Endometrium (tissue), 2 donors: ENCODE results near the gene MRPL27.

Experiments used
- FAIRE-seq: peaks from 2 replicates; lab custom pipeline; 2012; peaks lifted over from hg19 to GRCh38; lab: Jason Lieb, UNC
- donor health status: control.
- donor health status: control.

The MRPL27 gene

GRCh38 chr17:50386510-50386909, 13.5 kb upstream of the MRPL27 start:
- no peak for FAIRE-seq

GRCh38 chr17:50382931-50383330, 9.9 kb upstream of the MRPL27 start:
- no peak for FAIRE-seq

DNA sequence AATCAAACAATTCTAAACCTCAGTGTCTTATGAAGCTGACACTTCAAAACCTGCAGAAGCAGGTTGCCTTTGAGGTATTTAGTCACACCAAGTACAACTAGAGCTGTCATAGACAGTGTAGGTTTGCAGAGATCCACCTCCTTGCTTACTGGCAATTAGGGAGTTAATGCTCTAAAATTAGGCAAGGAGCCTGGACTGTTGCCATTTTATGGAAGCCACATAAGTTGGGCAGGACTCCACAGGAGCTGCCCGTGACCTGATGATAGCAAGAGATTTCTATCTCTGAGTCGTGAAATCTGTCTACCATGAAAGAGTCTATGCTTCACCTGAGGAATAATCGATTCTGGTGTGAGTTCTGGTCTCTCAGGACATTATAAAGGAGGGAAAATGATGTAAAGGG, 8.9 kb upstream of the MRPL27 start:
- no peak for FAIRE-seq

- FAIRE-seq = no peak
Measured at GRCh38 chr17:50381260-50381815, 8.4 kb upstream of the MRPL27 start.

GRCh38 chr17:50380369-50381259, 7.6 kb upstream of the MRPL27 start:
- no peak for FAIRE-seq

DNA sequence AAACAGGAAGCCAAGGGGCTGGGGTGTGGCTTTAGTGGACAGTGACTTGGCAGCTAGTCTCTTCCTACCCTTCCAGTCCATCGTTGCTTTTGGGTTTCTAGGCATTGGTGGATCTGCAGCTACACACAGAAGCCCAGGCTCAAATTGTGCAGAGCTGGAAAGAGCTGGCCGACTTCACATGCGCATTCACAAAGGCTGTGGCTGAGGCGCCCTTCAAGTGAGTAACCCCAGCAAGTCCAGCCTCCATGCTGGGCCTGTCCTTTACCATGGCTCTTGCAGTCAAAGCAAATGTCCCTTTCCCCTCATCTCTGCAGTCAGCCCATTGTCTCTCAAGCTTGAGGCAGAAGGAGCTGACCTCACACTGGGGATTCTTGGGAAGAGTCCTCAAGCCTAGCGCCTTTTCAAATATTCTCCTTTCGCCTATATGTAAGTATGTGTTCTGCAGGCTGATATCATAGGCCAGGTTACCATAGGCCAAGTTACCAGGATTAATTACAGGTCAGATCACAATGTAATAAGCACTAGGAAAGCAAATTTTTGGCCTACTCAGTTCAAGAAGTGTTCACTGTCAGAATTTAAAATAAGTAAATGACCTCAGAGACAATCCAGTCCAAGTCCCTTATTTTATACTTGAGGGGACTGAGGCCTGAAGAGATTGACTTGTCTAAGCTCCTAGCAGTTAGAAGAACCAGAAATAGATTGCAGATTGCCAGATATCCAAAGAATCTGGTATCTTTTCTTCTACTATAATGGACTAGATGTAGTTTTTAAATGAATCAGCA, 6.6 kb upstream of the MRPL27 start:
- FAIRE-seq = no peak

GRCh38 chr17:50375858-50376538, 3.0 kb upstream of the MRPL27 start:
- FAIRE-seq = no peak

DNA sequence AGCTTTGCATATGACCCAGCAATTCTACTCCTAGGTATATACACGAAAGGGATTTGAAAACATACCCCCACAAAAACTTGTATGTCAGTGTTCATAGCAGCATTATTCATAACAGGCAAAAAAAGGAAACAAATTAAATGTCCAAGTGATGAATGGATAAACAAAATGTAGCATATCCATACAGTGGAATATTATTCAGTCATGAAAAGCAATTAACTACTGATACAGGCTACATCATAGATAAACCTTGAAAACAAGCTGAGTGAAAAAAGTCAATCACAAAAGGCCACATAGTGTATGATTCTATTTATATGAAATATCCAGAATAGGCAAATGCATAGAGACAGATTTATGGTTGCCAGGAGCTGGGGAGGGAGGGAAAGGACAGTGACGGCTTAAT, 721 bp upstream of the MRPL27 start:
- no peak for FAIRE-seq

DNA sequence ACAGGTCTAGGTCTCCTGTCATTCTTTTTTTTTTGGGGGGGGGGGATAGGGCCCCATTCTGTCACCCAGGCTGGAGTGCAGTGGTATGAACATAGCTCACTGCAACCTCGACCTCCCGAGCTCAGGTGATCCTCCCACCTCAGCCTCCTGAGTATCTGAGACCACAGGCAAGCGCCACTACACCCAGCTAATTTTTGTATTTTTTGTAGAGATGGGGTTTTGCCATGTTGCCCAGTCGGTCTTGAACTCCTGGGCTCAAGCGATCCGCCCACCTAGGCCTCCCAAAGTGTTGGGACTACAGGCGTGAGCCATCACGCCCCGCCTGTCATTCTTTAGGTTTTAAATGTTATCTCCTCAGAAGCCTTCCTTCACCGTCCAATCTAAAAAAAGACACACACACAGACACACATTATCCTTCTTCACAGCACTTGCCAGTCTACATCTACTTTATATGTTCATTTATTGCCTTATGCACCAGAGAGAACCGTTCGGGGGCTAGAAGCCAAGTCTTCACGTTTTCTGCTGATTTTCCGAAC, 694 bp downstream of the MRPL27 start:
- no peak for FAIRE-seq

DNA sequence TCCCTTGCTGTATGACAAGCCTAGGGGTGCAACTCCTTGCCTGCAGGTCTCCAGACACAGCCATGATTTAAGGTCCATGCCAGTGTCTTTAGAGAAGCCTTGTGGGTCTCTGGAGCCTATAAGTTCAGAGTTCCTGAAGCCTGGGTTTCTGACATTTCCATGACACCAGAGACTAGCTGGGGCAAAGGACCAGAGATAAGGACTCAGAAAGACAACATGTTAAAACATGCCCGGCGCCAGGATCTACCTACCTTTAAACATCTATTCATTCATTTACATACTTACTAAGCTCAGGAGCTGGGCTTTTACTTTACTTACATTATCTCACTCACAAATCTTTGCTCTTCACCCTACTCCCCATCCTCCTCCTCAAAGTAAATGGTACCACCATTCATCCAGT, 1.5 kb downstream of the MRPL27 start:
- FAIRE-seq = no peak

DNA sequence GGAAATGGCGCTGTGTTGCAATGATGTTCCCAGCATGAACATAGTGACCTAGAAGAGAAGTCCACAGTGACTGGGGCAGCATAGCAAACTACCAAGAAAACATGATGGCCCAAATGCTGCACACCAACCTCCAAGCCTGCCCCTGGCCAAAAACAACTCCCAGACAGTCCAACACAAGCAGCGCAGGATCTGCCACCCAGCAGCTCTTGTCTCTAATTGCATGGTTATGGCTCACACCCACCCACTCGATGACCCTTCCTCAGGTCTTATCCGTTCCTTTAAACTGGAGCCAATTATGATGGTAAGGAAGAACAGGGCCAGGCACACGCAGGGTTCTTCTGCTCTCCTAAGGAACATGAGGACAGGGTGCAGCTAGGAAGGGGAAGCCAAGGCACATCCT, 2.9 kb downstream of the MRPL27 start:
- FAIRE-seq = no peak

GRCh38 chr17:50367401-50367800, 5.6 kb downstream of the MRPL27 start:
- no peak for FAIRE-seq

DNA sequence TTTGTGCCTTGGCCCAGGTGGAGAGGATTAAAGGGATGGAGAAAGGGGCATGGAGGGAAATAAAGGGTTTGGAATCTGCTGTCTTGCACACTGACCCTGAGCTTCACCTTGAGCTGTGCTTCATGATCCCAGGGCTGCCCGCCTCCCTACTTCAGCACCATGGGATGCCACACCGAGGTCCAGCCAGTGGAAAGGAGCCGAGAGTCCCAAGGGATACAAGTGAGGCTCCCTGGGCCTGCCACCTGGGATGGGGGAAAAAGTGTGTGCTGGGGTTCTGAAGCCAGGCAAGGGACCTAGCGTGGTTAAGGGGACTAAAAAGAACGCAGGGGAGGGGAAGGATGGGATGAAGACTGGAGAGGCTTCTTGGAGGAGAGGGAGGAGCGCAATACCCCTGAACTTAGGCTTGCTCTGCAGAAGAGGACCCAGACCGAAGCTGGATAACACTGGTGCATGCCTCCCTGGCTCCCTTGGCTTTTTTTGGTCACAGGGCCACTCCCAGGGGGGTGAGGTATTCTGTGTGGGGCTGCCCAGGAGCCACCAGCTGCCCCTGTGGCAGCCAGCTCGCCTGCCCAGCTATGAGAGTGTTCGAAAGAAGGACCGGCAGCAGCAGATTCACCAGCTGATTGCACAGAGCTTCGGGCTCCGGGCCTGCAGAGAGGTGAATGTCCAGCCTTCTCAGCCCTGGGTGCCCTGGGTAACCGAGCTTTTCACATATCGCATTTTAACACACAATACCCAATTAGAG, 7.2 kb downstream of the MRPL27 start:
- FAIRE-seq = no peak

- no peak for FAIRE-seq
Measured at GRCh38 chr17:50365165-50365564, 7.8 kb downstream of the MRPL27 start.

- no peak for FAIRE-seq
Measured at GRCh38 chr17:50364715-50365114, 8.3 kb downstream of the MRPL27 start.

GRCh38 chr17:50364061-50364458, 8.9 kb downstream of the MRPL27 start:
- no peak for FAIRE-seq

- no peak for FAIRE-seq
Measured at GRCh38 chr17:50363217-50364060, 9.5 kb downstream of the MRPL27 start.

DNA sequence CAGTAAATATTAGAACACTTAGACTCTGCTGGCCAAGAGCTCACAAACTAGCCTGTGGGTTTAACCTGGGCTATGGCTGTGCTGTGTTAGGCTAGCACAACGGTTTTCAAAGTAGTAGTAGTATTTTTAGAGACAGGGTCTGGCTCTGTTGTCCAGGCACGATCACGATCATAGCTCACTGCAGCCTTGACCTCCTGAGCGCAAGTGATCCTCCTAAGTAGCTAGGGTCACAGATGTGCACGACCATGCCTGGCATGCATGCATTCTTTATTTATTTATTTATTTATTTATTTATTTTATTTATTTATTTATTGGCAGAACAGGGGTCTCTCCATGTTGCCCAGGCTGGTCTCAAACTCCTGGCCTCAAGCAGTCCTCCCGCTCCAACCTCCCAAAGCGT, 10.3 kb downstream of the MRPL27 start:
- FAIRE-seq = no peak

GRCh38 chr17:50361561-50362480, 11.2 kb downstream of the MRPL27 start:
- FAIRE-seq = no peak
